ENCODE data around the gene MEN1.

The MEN1 gene

GRCh38 chr11:64778223-64778472, 32.2 kb downstream of the MEN1 start:
- DNase-seq: no peak

- DNase-seq: peak; percentile 69
Measured at GRCh38 chr11:64777449-64778222, 32.7 kb downstream of the MEN1 start.

GRCh38 chr11:64776875-64777274, 33.5 kb downstream of the MEN1 start:
- DNase-seq: no peak

- DNase-seq: no peak
Measured at GRCh38 chr11:64776425-64776824, 33.9 kb downstream of the MEN1 start.

- no peak for DNase-seq
Measured at GRCh38 chr11:64774144-64774543, 36.2 kb downstream of the MEN1 start.

GRCh38 chr11:64772303-64773018, 37.9 kb downstream of the MEN1 start:
- DNase-seq: no peak

- DNase-seq: no peak
Measured at GRCh38 chr11:64771861-64772260, 38.5 kb downstream of the MEN1 start.

GRCh38 chr11:64770120-64770519, 40.2 kb downstream of the MEN1 start:
- no peak for DNase-seq

GRCh38 chr11:64769283-64769682, 41.1 kb downstream of the MEN1 start:
- DNase-seq: no peak

GRCh38 chr11:64768300-64768694, 42.1 kb downstream of the MEN1 start:
- no peak for DNase-seq

GRCh38 chr11:64767344-64768299, 42.7 kb downstream of the MEN1 start:
- no peak for DNase-seq

GRCh38 chr11:64766881-64767280, 43.5 kb downstream of the MEN1 start:
- no peak for DNase-seq

GRCh38 chr11:64765851-64766665, 44.3 kb downstream of the MEN1 start:
- DNase-seq: no peak

- no peak for DNase-seq
Measured at GRCh38 chr11:64765291-64765850, 45.0 kb downstream of the MEN1 start.

GRCh38 chr11:64764753-64765152, 45.6 kb downstream of the MEN1 start:
- no peak for DNase-seq

- DNase-seq: no peak
Measured at GRCh38 chr11:64764040-64764611, 46.2 kb downstream of the MEN1 start.

- no peak for DNase-seq
Measured at GRCh38 chr11:64763526-64764039, 46.8 kb downstream of the MEN1 start.

GRCh38 chr11:64762674-64763525, 47.5 kb downstream of the MEN1 start:
- no peak for DNase-seq

GRCh38 chr11:64762277-64762673, 48.1 kb downstream of the MEN1 start:
- DNase-seq: no peak

GRCh38 chr11:64760759-64761420, 49.5 kb downstream of the MEN1 start:
- DNase-seq: no peak

All from T1000 (cell line).